T-helper 1 cell treated with Interleukin-12 subunit alpha and Interleukin-12 subunit beta and Interleukin-4 antibody, amounts not matched to agents 30 μg/mL and 1 μg/mL, for 36 hours (primary cell): Measurements from ENCODE around the gene AGAP5.

Experiments used
- H3K27ac Mint-ChIP-seq: one replicate; pipeline ENCODE4 v1.8.0; 2021; ENCODE audit warnings: mild to moderate bottlenecking, mixed read lengths
- H3K27me3 Mint-ChIP-seq: one replicate; pipeline ENCODE4 v1.8.0; 2021; ENCODE audit warnings: low read depth, mixed read lengths
- H3K36me3 Mint-ChIP-seq: one replicate; pipeline ENCODE4 v1.8.0; 2021; ENCODE audit warnings: low read depth, mixed read lengths
- H3K4me1 Mint-ChIP-seq: one replicate; pipeline ENCODE4 v1.8.0; 2021; ENCODE audit warnings: low read depth, mixed read lengths
- H3K4me3 Mint-ChIP-seq: one replicate; pipeline ENCODE4 v1.8.0; 2021; ENCODE audit warnings: mild to moderate bottlenecking, moderate library complexity, mixed read lengths
- H3K9me3 Mint-ChIP-seq: one replicate; pipeline ENCODE4 v1.8.0; 2021; ENCODE audit warnings: mixed read lengths

Gene AGAP5

GRCh38 chr10:73635781-73636180 lies 62.1 kb downstream of the AGAP5 start:
- Mint-ChIP-seq H3K4me3 (no peak overlapping the region), H3K4me1 (no peaks in the 10 kb centered on the region), H3K27ac (no peak overlapping the region), H3K27me3 (peaks cover 3% of the 10 kb centered on the region), H3K9me3 (no peaks in the 10 kb centered on the region), H3K36me3 (no peaks in the 10 kb centered on the region)

- no peak overlapping the region for H3K4me3 Mint-ChIP-seq
- H3K27me3 Mint-ChIP-seq = peaks cover 3% of the 10 kb centered on the region
- H3K4me1 Mint-ChIP-seq = no peaks in the 10 kb centered on the region
- H3K27ac Mint-ChIP-seq = no peak overlapping the region
- H3K9me3 Mint-ChIP-seq = no peaks in the 10 kb centered on the region
- H3K36me3 Mint-ChIP-seq = no peaks in the 10 kb centered on the region
Observed at GRCh38 chr10:73634421-73634820, 63.5 kb downstream of the AGAP5 start.

GRCh38 chr10:73629165-73629564 lies 68.7 kb downstream of the AGAP5 start:
- H3K4me3 Mint-ChIP-seq = no peak overlapping the region
- peaks cover 7% of the 10 kb centered on the region for H3K4me1 Mint-ChIP-seq
- H3K36me3 Mint-ChIP-seq = peaks cover 3% of the 10 kb centered on the region
- no peak overlapping the region for H3K27ac Mint-ChIP-seq
- H3K9me3 Mint-ChIP-seq = no peaks in the 10 kb centered on the region
- no peaks in the 10 kb centered on the region for H3K27me3 Mint-ChIP-seq

DNA sequence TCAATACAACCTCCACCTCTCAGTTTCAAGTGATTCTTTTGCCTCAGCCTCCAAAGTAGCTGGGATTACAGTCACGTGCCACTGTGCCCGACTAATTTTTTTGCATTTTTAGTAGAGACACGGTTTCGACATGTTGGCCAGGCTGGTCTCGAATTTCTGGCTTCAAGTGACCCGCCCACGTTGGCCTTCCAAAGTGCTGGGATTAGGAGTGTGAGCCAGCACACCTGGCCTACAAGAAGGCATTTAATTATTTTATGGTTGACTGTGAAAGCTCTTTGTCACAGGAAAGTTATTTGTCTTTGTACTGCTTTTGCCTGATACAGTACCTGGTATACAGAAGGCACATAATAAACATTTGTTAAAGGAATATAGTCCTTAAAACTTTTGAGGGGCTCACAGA lies 69.5 kb downstream of the AGAP5 start:
- no peak overlapping the region for H3K27ac Mint-ChIP-seq

GRCh38 chr10:73627300-73627699 lies 70.6 kb downstream of the AGAP5 start:
- peaks cover 7% of the 10 kb centered on the region for H3K4me1 Mint-ChIP-seq
- peak overlapping the region; percentile 99 for H3K4me3 Mint-ChIP-seq
- no peak overlapping the region for H3K27ac Mint-ChIP-seq
- peaks cover 3% of the 10 kb centered on the region for H3K36me3 Mint-ChIP-seq
- no peaks in the 10 kb centered on the region for H3K27me3 Mint-ChIP-seq
- no peaks in the 10 kb centered on the region for H3K9me3 Mint-ChIP-seq

More for the DNA sequence above, 69.5 kb downstream of the AGAP5 start:
- no peaks in the 10 kb centered on the region for H3K9me3 Mint-ChIP-seq
- H3K4me3 Mint-ChIP-seq = no peak overlapping the region
- H3K4me1 Mint-ChIP-seq = peaks cover 7% of the 10 kb centered on the region
- peaks cover 3% of the 10 kb centered on the region for H3K36me3 Mint-ChIP-seq
- H3K27me3 Mint-ChIP-seq = no peaks in the 10 kb centered on the region

- peak overlapping the region; percentile 99 for H3K4me3 Mint-ChIP-seq
- H3K27ac Mint-ChIP-seq = peak overlapping the region; percentile 98
- H3K4me1 Mint-ChIP-seq = peaks cover 7% of the 10 kb centered on the region
- no peaks in the 10 kb centered on the region for H3K27me3 Mint-ChIP-seq
- peaks cover 3% of the 10 kb centered on the region for H3K36me3 Mint-ChIP-seq
- H3K9me3 Mint-ChIP-seq = no peaks in the 10 kb centered on the region
Observed at GRCh38 chr10:73625884-73626752, 71.8 kb downstream of the AGAP5 start.

- Mint-ChIP-seq H3K4me1 (peaks cover 7% of the 10 kb centered on the region), H3K27me3 (no peaks in the 10 kb centered on the region), H3K36me3 (peaks cover 3% of the 10 kb centered on the region), H3K27ac (peak overlapping the region; percentile 81), H3K4me3 (peak overlapping the region; percentile 99), H3K9me3 (no peaks in the 10 kb centered on the region)
Observed at GRCh38 chr10:73625004-73625883, 72.7 kb downstream of the AGAP5 start.
